Tibial nerve (tissue), 4 donors: Measurements from ENCODE around the gene EME2.

Experiments used
- EP300 ChIP-seq, 2 donors: sonication (generic); formaldehyde crosslinking; IDR thresholded peaks; one replicate each; pipeline ENCODE4 v1.6.1; 2017; ENCODE audit warnings: antibody characterized with exemption in 2 of 2, mild to moderate bottlenecking in 1 of 2
- POLR2A ChIP-seq, 2 donors: fragments of 450-650 bp; IDR thresholded peaks; one replicate each; pipeline ENCODE4 v1.6.1; 2017; ENCODE audit warnings: antibody characterized with exemption in 2 of 2, mild to moderate bottlenecking in 2 of 2, moderate library complexity in 2 of 2
- TF ChIP-seq, protein P1 (sequence below), 5 experiments: fragments of 200-600 bp in 3 of 5; fragments of 450-650 bp in 2 of 5; sonication (generic) in 3 of 5; IDR thresholded peaks; one replicate each; pipeline ENCODE4 v1.5.1; 2016 to 2019; ENCODE audit warnings: antibody characterized with exemption in 5 of 5, mild to moderate bottlenecking in 3 of 5, moderate library complexity in 2 of 5

DNA sequence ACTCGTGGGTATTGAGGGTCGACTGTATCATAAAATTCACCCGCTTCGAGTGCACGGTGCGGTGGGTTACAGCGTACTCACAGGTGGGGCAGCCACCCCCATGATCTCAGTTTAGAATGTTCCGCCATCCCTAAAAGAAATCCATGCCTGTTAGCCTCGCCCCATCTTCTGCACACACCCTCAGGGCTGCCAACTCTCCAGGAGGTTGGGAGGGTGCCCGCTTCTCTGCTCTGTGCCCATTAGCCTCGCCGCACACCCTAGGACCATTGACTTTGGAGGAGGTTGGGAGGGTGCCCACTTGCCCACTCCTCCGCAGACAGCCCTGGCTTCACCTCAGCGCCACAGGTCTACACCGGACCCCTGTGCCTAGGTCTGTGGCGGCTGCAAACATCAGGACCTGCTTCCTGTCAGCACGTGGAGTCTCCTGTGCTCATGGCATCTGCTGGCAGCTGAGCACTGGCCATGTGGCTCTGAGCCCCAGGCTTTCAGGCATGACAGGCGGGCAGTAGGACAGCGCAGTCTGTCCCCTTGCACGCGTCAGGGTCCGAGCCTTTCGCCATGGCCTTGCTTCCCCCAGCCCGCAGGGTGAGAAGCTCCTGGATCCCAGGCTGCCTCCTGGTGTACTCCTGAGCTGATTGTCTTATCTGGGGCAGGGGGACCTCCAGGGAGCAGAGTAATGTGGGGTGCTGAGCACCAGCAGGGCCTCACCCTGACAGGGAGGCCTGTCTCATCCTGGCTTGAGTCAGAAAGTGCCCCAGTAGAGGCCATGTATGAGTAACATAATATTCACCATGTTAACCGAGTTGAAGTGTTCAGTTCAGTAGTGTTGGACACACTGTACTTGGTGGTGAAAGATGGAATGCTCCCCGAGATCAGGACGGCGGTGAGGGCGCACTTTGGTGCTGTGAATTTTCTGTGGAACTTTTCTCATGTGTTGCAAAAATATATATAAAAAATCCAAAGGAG, 23.2 kb upstream of the EME2 start:
- TF ChIP-seq, protein P1, sequence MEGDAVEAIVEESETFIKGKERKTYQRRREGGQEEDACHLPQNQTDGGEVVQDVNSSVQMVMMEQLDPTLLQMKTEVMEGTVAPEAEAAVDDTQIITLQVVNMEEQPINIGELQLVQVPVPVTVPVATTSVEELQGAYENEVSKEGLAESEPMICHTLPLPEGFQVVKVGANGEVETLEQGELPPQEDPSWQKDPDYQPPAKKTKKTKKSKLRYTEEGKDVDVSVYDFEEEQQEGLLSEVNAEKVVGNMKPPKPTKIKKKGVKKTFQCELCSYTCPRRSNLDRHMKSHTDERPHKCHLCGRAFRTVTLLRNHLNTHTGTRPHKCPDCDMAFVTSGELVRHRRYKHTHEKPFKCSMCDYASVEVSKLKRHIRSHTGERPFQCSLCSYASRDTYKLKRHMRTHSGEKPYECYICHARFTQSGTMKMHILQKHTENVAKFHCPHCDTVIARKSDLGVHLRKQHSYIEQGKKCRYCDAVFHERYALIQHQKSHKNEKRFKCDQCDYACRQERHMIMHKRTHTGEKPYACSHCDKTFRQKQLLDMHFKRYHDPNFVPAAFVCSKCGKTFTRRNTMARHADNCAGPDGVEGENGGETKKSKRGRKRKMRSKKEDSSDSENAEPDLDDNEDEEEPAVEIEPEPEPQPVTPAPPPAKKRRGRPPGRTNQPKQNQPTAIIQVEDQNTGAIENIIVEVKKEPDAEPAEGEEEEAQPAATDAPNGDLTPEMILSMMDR (IDR thresholded peaks at IDR 0.05): no peak
- no peak for TF ChIP-seq POLR2A (IDR thresholded peaks at IDR 0.05)
- no peak for TF ChIP-seq EP300 (IDR thresholded peaks at IDR 0.05)
